Medulla oblongata (tissue), 1 donor: ENCODE measurements around the gene NPM1.
"Not testable (repeated sequence)": the region's sequence is repeated elsewhere in the genome, so short reads cannot be mapped to it uniquely, and the experiment has no call there.

Experiments
- DNase-seq: peaks from one replicate; pipeline ENCODE4 v3.0.0-alpha.2; 2015; ENCODE audit errors: extremely low spot score

The NPM1 gene

DNA sequence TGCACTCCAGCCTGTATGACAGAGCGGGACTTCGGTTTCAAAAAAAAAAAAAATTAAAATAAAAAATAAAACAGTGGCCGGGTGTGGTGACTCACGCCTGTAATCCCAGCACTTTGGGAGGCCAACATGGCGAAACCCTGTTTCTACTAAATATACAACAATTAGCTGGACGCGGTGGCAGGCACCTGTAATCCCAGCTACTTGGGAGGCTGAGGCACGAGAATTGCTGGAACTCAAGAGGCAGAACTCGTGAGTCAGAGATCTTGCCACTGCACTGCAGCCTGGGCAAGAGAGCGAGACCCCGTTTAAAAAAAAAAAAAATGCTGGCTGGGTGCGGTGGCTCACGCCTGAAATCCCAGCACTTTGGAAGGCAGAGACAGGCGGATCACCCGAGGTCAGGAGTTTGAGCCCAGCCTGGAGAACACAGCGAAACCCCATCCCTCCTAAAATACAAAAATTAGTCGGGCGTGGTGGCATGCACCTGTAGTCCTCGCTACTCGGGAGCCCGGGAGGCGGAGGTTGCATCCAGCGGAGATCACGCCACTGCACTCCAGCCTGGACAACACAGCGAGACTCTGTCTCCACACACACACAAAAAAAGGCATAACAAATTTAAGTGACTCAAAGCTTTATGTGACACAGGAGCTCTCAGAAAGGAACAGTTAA lies 1.5 kb upstream of the NPM1 start:
- no peak for DNase-seq

- DNase-seq = no peak
Measured at GRCh38 chr5:171386861-171387344, 746 bp upstream of the NPM1 start.

GRCh38 chr5:171387970-171388815 lies 544 bp downstream of the NPM1 start:
- DNase-seq = peak; percentile 82

DNA sequence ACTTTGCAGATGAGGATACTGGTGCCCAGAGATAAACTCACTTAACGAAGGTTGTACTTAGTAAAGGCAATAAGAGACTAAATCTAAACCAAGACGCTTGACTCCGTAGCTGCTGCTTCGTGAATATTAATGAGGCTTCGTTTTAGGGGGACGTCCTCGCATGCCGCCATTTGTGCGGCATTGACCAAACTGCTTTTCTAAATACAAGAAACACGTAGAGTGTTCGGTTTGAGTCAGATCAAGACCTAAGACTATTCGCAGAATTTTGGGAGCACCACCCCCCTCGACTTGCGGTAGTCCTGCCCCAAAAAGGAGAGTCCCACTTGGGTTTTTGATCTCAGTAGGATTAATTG lies 1.1 kb downstream of the NPM1 start:
- DNase-seq = no peak

- no peak for DNase-seq
Measured at GRCh38 chr5:171390883-171391677, 3.4 kb downstream of the NPM1 start.

- DNase-seq = no peak
Measured at GRCh38 chr5:171391996-171392577, 4.4 kb downstream of the NPM1 start.

GRCh38 chr5:171392585-171393159 lies 5.0 kb downstream of the NPM1 start:
- no peak for DNase-seq

DNA sequence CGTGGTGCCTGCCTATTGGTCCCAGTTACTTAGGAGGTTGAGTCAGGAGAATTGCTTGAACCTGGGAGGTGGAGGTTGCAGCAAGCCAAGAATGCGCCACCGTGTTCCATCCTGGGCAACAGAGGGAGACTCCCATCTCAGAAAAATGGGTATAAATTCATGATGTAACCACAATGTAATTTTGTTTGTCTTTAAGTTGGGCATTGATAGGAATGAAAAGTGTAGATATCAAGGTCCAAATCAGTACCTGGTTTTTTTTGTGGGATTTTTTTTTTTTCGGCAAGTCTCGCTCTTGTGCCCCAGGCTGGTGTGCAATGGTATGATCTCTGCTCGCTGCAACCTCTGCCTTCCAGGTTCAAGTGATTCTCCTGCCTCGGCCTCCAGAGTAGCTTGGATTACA lies 7.4 kb downstream of the NPM1 start:
- DNase-seq = no peak

GRCh38 chr5:171396583-171396982 lies 8.9 kb downstream of the NPM1 start:
- not testable (repeated sequence) for DNase-seq

DNA sequence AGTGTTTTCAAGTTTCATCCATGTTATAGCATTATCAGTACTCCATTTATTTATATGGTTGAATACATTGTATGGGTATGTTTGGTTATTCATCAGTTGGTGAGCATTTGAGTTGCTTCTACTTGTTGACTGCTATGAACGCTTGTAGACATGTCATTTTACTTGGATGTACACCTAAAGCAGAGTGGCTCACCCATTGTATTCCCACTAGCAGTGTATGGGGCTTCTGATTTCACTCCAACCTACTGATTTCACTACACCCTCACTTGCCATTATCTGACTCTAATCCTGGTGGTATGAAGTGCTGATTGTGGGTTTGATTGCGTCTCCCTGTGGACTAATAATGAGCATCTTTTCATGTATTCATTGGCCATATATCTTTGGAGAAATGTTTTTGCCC lies 9.5 kb downstream of the NPM1 start:
- DNase-seq = no peak

- no peak for DNase-seq
Measured at GRCh38 chr5:171397599-171397998, 9.9 kb downstream of the NPM1 start.

- DNase-seq = not testable (repeated sequence)
Measured at GRCh38 chr5:171398660-171399059, 11.0 kb downstream of the NPM1 start.

DNA sequence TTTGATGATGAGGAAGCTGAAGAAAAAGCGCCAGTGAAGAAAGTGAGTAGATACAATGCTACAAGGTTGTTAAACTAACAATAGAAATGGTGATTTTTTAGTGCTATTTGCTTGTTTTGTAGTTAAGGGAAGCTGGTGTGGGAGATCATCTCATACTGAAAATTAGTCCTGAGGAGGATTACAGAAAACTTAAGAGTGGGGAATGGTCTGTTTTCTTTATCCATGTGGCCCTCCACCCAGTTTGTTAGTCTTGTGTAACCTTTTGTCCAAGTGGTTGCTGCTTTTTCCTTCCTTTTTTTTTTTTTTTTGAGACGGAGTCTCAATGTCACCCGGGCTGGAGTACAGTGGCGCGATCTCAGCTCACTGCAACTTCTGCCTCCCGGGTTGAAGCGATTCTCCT lies 12.5 kb downstream of the NPM1 start:
- DNase-seq = no peak

DNA sequence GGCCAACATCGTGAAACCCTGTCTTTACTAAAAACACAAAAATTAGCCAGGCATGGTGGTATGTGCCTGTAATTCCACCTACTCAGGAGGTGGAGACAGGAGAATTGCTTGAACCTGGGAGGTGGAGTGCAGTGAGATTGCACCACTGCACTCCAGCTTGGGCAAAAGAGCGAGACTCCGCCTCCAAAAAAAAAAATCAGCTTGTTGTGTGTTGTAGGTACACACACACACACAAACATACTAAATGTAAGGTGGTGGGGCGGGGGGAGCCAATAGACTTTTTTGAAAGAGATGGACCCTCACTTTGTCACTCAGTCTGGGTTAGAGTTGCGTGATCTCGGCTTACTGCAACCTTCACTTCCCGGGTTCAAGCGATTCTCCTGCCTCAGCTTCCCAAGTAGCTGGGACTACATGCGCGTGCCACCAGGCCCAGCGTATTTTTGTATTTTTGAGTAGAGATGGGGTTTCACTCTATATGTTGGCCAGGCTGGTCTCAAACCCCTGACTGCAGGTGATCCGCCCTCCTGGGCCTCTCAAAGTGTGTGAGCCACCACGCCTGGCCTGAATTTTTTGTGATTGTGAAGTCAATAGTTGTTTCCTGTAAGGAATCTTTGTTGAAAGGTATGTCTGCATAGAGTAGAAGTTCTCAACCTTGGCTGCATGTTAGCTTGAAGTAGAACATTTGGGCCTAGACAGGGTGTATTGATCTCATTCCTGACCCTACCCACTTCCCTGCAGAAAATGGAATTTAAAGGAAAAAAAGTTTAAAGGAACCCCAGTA lies 13.7 kb downstream of the NPM1 start:
- DNase-seq = no peak

GRCh38 chr5:171402751-171403150 lies 15.1 kb downstream of the NPM1 start:
- not testable (repeated sequence) for DNase-seq

GRCh38 chr5:171405615-171406014 lies 18.0 kb downstream of the NPM1 start:
- DNase-seq = no peak

DNA sequence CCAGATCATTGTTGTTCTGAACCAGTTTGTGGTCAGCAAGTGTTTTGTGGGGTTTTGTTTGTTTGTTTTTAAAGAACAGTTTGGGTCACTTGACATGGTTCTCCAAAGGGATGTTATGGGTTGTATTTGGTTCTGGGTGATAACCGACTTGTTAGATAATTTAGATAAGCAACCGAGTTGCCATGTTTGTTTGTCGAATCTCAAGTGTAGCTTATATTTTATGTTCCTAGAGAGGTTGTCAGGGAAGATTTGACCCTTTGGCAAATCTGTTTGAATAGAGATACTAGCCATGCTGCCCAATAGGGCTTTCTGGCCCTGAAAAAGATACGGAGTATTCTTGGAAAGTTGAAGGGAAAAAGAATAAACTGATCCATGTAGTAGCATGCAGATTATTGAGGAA lies 19.6 kb downstream of the NPM1 start:
- DNase-seq = no peak

DNA sequence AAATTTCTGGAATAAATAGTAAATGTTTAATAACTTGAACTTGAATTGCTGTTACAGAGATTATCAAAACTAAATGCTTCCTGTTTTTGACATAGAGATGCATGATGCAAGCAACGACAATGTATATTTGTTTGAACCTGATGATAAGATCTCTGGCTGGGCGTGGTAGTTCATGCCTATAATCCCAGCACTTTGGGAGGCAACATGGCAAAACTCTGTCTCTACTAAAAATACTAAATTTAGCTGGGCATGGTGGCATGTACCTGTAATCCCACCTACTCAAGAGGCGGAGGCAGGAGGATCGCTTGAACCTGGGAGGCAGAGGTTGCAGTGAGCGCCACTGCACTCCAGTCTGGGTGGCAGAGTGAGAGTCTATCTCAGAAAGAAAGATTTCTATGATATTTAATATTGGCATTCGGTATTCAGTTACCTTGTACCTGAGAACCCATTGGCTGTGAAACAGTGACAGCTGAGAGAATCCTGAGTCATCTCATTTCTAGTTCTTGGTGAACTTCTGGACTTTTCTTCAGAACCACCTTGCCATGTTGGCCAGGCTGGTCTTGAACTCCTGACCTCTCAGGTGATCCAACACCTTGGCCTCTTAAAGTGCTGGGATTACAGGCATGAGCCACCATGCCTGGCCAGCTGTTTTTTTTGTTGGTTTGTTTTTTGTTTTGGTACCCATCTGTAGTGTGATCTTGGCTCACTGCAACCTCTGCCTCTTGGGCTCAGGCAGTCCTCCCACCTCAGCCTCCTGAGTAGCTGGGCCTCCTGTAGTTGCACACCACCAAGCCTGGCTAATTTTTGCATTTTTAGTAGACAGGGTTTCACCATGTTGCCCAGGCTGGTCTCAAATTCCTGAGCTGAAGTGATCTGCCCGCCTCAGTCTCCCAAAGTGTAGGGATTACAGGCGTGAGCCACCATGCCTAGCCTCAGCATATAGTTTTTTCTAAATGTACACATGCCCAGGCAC lies 21.8 kb downstream of the NPM1 start:
- DNase-seq = no peak

DNA sequence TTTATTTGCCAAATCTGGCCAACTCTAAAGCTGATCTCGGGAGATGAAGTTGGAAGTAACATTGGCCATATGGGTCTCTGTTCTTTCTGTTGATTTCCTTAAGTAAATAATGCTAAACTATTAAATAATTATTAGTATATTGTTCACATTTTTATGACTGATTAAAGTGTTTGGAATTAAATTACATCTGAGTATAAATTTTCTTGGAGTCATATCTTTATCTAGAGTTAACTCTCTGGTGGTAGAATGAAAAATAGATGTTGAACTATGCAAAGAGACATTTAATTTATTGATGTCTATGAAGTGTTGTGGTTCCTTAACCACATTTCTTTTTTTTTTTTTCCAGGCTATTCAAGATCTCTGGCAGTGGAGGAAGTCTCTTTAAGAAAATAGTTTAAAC lies 22.5 kb downstream of the NPM1 start:
- DNase-seq = no peak

DNA sequence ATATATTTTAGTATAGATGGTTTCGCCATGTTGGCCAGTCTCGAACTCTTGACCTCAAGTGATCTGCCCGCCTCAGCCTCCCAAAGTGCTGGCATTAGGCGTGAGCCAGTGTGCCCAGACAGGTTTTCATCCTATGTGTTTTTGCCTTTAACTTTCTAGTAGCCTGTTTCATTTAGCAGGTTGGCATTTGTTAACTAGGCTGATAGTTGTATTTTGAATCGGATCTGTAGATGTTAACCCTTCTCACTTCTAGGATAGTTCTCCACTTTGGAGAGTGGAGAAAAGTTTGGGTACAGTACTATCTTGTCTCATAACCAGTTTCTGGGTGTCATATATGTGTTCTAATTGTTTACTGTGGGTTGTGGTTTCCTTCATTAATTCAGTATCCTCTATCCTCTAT lies 24.5 kb downstream of the NPM1 start:
- DNase-seq = no peak
